Measurements from ENCODE around the gene SNX13. TPM values are rescaled to one million over a fixed set of nuclear protein-coding genes. Genes with fewer than 3 reads are reported as not detected.

The SNX13 gene, protein sequence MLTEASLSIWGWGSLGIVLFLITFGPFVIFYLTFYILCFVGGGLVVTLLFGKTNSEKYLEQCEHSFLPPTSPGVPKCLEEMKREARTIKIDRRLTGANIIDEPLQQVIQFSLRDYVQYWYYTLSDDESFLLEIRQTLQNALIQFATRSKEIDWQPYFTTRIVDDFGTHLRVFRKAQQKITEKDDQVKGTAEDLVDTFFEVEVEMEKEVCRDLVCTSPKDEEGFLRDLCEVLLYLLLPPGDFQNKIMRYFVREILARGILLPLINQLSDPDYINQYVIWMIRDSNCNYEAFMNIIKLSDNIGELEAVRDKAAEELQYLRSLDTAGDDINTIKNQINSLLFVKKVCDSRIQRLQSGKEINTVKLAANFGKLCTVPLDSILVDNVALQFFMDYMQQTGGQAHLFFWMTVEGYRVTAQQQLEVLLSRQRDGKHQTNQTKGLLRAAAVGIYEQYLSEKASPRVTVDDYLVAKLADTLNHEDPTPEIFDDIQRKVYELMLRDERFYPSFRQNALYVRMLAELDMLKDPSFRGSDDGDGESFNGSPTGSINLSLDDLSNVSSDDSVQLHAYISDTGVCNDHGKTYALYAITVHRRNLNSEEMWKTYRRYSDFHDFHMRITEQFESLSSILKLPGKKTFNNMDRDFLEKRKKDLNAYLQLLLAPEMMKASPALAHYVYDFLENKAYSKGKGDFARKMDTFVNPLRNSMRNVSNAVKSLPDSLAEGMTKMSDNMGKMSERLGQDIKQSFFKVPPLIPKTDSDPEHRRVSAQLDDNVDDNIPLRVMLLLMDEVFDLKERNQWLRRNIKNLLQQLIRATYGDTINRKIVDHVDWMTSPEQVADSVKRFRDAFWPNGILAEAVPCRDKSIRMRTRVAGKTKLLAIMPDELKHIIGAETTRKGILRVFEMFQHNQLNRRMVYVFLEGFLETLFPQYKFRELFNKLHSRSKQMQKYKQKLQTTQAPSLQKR
- 32.1 TPM for total RNA-seq

DNA sequence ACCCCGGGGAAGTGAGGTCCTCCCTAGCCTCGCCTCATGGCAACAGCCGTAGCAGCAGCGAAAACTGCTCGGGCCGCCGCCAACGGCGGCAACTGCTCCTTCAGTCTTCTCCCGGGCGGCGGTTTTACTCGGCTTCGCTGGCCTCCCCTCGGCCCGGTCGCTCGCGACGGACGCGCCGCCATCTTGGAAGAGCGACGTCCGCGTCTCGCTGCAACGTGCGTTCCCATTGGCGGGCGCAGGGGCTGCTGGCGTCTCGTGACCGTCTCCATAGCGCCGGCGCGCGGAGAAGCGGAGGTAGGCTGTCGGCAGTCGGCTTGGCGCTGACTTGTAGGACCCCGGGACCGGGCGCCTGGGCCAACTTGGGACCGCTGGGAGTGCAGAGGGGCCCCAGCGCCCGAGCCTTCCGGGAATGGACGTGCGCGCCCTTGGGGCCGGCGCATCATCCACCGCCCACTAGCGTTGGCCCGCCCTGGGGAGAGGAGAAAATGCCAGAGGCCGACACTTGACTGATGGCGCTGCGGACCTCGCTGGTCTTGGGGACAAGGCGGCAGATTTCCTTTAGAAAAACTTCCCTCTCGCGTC, at the start of gene SNX13:
SNX13 (minus strand) TSS at position 193 of the 582 bp plus-strand sequence. CDS start 199 bp downstream, outside the sequence.
- ATAC-seq: peak; percentile 97

DNA sequence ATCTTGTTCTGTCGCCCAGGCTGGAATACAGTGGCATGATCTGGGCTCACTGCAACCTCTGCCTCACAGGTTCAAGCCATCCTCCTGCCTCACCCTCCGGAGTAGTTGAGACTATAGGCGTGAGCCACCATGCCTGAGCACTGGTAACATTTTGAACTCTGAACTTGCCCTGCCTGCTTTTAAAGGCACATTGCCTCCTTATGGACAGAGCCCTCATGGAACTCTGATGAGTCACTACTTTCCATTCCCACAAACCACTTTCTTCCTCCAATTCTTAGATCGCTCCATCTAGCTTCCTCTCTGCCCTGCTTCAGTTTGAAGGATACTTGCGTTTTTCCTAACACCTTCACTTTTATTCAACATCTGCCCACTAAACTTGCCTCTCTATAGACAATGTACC, 49.3 kb upstream of the SNX13 start:
- ATAC-seq: no peak

DNA sequence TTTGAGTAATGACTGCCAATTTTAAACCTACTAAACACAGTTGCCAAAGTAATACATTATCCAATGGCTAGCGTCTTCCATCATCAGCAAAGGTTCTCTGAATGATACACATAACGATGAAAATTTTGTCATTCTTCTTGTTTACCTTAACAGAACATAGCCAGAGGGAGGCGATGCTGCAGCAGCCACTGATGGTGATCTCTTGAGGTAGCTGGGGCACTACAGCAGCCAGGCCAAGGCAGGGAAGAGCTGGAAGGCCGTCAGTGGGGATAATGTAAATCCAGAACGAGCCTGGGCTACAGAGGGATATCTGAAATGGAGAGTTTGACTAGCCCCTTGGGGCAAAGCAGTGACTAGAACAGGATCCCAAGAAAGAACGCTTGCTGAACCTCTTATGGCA, 48.6 kb upstream of the SNX13 start:
- no peak for ATAC-seq

DNA sequence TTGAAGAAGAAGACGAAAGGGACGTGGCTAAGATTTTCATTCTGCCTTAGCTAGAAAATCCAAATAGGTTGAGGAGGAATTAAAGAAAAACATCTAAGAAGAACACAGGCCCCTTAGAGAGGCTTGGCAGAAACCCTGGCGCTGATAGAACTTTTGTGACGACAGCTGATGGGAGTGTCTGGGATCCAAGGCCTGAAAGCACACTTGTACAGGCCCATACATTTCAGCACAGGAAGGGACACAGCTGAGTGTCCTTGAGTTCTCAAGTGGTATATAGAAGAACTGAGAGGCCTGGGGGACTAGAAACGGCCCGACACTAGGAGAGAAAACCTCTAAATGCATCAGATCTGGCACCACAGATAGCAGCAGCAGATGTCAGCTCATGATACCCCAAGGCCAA, 47.8 kb upstream of the SNX13 start:
- ATAC-seq: no peak

DNA sequence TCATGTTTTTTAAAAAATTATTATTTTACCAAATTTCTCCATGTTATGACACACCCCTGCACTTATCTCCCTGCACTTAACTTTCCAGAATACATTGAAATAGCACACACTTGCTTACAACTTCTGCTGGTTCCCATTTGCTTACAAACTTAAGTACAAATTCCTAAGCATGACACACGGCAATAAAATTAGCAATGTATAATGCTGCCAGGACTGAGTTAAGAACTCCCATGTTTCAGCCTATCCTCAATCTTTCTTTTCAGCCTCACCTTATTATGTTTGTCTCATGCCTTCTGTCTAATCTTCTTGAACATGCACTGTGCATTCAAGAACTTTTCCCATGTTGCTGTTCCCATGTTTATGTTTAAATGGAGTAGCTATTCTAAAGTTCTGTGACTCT, 46.6 kb upstream of the SNX13 start:
- ATAC-seq: no peak

DNA sequence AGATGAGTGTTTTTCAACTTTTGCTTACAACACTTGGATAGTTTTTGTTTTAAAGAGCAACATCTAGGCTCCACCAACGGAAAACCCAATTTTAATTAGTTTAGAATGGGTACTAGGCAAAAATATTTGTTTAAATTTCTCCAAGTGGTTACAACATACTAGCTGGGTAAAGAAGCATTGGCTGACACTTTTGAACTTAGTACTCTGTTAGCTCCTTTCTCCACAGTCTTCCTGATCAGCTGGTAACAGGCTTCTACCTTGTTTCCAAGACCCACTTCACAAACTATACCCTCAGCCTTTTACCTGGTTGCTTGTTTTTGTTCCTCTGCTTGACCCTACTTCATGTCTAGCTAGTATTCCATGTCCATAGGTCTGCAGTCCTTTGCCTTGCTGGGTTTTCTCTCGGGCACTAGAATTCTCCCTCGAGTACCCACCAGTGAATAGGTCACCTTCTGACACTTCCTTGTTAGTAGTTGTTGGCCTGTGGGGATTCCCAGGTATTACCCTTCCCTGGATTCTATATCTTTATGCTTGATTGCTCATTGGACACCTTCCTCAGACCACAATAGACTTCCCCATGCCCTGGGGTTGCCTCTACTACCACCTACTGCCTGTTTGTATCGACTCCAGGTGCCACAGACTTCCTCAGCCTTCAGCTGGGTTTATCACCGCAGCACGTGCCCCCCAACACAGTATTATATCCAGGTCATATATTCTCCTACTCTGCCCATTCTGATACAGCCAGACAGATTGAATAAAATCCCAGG, 45.4 kb upstream of the SNX13 start:
- ATAC-seq: no peak

DNA sequence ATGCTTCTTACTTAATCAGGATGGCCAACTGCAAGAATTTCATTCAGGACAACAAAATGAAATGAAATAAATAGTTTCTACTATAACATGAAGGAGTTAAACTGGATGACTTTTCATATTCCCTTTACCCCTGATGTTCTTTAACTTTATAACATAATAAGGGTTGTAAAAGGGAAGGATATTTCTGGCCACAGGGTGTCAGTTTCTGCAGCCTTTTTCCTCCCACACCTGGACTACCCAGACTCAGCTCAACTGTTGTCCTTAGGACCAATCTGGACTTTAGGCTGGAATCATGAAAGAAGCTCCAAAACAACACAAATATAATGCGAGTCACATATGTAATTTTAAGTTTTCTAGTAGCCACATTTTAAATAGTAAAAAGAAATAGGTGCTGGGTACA, 44.0 kb upstream of the SNX13 start:
- no peak for ATAC-seq

DNA sequence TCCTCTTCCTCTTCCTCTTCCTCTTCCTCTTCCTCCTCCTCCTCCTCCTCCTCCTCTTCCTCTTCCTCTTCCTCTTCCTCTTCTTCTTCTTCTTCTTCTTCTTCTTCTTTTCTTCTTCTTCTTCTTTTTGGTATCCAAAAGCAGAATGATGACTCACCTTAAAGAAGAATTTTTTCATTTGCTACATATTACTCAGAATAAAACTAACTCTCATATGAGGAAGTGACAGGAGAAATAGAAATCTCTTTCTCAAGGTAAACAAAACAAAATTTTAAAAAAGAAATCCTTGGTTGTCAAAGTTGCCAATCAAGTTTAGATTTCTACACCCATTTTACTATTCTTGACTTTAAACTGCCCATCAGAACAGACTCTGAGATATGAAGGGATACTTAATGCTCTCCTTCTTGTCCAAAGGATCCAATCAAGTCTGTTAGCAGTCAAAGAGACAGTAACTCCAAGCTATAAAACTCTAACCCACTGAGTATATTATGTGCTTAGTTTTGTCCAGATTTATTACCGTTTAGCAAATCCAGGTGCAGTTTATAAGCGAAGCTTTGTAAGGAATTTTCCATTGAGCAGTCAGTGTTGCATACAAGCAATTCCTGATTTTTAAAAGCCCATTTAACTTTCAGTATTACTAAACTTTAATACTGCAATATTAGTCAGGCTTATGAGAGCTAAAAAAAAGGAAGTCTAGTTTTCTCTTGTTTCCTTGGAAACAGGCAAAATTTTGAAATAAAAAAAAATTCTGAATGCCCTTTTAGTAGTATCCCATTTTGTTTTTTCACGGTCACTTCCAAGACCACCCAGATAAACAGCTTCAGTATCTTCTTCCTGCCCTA, 43.1 kb upstream of the SNX13 start:
- ATAC-seq: no peak

DNA sequence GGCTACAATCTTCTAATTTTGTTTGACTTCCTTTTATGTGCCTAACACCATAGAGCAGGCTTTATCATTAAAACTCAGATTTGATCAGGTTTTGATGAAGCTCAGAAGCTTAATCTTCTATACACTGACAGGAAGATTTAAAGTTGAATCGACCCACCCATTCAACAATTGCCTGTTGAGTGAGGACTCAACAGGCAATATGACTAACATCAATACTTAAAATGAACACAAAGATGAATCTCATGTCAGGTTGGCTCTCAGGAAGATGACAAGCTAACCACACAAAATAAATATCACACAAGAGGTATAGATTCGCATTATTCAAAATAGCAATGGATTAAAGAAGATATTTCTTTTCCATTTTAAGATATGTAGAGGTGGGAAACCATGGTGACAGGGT, 36.7 kb upstream of the SNX13 start:
- ATAC-seq: no peak

DNA sequence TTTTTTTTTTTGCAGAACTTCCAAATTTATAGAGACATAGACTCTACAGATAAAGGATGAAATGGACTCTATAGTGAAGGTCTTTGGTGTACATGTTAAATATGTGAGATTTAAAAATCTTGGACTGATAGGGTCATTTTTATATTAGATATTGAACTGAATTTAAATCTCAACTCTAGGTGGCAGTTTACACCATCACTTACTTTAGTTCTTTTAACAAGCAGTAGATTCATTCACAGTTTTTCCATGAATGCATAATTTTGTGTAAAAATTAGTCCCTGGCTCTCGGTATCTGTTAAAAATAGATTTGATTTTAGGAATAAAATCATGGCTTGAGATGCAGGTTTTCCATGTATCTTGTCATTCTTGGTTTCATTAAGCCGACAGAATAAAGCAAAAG, 31.1 kb upstream of the SNX13 start:
- ATAC-seq: no peak

DNA sequence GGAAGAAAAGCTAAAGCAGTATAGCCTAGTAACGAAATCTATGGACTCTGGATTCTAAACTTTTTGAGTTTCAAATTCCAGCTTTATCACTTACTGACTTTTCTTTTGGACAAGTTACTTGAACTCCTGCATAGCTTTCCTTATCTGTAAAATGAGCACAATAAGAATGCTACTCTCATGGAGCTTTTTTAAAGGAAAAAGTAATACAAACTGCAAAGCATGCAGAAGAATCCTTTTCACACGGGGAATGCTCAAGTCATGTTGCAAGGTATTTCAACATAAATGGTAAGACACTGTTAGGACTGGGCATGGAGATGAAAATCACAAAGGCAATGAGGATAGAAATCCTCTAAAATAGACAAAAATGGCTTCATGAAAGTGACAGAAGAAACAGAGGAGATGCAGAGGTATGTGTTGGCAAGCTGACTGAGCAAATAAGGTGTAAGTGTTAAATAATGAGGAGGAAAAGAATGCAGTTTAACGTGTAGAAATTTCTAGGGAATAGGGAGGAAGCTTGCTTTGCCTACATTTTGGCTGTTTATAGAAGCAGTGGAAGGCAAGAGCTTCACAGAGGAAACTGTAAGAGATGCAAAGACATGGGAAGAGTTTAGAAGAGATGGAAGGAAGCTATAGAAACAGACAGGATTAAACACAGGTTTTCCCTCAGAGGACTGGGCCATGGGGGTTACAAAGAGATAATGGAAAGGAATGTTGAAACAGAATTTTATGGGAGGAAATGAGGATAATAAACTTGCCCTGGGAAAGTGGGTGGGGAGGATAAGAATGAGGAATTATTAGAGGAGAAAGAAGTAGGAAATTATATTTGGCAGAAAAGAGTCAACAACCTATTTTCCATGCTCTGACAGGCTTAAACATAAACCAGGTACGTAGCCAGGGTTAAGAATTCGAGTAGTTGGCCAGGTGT, 28.8 kb upstream of the SNX13 start:
- no peak for ATAC-seq

DNA sequence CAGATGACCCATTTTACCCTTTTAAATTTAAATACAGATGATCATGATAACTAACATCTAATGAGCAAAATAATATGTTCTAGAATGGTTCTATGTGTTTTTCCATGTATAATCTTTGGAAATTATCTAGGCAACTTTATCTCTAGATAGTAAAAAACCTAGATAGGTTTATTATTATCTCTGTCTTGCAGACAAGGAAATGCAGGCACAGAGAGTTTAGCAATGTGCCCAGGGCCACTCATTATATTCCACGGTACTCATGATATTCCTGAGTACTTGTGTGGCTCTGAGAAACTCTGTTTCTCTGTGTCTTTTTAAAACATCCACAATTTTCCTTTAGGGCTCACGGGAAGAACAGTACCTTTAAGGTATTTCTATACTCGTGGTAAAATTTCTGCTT, 26.4 kb upstream of the SNX13 start:
- no peak for ATAC-seq

DNA sequence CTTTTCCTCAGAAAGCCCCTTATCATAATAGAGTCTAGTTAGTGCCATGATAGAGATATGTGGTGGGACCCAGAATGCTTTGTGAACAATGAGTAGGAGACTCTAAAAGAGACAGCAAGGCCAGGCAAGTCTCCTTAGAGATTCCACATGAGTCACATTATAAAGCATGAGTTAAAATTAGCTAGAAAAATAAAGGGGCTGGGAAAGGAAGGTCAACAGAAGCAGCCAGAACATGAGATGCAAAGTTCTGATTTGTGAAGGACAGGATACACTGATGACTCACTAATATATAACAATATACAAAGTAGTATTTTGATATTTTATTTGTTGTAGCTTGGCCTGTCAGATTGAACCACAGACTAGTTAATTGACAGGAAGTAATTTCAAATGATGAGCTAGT, 25.3 kb upstream of the SNX13 start:
- no peak for ATAC-seq

DNA sequence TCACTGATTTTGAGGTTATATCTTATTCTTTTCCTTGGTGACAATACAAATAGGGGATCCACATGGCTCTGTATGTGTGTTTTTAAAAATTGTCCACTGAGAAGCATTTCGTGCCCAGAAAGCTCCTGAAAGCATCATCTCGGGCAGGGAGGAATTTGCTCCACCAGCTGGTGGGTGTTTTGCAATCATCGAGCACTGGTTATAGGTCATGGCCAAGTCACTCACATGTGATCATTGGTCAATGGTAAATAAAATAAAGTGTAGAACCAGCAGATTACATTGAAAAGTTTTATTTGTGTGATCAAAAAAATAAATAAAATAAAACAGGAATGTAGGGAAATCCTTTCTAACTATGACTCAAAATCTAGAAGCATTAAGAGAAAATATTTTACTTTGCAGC, 23.0 kb upstream of the SNX13 start:
- ATAC-seq: no peak

DNA sequence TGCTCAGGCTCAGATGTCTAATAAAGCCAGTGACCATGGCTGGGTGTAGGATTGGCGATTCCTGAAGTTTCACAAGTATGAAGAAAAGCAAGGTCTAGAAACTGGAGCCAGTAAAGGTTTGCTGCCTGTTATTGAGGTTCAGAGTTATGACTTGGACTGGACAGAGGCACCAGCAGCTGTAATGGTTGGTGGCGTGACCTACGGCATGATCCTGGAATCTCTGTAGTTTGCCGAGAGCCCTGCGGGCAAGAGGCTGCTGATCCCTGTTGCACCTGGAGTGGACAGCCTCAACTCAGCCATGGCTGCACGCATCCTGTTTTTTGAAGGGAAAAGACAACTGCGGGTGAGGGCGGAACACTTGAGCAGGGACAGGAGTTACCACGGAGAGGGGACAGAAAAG, 22.4 kb upstream of the SNX13 start:
- no peak for ATAC-seq

DNA sequence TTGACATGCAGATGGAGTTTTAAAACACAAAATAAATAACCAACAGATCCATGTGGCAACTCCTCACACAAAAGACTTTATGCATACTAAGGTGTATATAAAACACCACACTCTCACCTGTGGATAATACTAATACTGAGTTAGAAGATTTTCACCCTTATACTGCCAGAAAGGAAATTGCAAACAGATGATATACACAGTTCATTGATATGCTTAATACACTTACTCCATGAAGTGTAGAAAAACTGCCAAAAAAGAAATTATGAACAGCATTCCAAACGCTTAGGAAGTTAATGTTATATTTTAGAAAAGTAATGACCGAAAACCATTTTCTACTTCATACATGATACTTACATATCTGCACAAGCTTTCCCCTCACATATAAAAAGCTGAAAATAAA, 17.6 kb upstream of the SNX13 start:
- no peak for ATAC-seq

DNA sequence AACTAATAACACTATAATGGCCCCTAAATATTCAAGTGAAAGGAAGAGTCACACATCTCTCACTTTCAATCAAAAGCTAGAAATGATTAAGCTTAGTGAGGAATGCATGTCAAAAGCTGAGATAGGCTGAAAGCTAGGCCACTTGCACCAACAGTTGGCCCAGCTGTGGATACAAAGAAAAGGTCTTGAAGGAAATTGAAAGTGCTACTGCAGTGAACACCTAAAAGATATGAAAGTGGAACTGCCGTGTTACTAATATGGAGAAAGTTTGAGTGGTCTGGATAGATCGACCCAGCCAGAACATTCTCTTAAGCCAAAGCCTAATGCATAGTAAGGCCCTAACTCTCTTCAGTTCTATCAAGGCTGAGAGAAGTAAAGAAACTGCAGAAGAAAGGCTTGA, 12.1 kb upstream of the SNX13 start:
- no peak for ATAC-seq

DNA sequence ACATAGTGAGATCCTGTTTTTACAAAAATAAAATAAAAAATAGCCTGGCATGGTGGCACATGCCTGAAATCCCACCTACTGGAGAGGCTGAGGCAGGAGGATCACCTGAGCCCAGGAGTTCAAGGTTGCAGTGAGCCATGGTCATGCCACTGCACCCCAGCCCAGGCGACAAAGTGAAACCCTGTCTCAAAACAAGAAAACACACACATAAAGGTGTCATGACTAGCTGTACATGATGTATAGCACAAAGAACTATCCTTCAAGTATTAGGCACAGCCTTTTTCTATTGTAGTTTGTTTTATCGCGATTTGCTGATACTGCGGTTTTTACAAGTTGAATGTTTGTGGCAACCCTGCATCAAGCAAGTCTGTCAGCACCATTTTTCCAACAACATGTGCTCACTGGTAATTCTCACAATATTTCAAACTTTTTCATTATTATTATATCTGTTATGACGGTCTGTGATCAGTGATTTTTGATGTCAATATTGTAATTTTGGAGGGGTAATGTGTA, 11.5 kb upstream of the SNX13 start:
- no peak for ATAC-seq

DNA sequence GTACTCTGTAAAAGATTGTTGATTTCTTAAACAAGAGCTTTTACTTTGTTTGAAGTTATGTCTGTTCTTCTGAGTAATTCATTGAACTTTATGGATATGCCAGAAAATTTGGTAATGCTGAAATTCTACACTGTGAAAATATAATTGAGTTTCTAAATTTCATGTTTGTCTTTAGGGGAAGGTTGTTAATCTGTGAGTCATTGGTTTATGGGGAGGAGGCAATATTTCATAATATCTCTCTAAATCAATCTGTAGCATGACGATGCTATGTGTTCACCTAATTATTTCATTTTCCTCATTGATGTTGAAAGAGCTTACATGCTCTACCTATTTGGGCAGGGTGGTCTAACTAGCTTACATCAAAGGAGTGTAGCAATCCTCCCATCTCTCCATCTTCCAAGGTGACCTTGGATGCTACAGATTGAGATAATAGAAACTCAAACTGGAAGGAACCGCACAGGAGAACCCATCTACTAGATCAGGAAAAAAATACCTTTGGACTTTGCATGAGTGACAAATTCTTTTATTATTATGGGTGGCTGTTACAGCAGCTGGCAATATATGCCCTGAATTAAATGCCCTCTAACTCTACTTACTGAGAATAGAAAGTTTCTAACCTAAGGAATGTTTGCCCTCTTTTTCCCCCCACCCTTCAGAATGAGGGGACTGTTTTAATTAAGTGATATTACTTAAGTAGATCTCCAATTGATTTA, 8.4 kb upstream of the SNX13 start:
- peak; percentile 33 for ATAC-seq

DNA sequence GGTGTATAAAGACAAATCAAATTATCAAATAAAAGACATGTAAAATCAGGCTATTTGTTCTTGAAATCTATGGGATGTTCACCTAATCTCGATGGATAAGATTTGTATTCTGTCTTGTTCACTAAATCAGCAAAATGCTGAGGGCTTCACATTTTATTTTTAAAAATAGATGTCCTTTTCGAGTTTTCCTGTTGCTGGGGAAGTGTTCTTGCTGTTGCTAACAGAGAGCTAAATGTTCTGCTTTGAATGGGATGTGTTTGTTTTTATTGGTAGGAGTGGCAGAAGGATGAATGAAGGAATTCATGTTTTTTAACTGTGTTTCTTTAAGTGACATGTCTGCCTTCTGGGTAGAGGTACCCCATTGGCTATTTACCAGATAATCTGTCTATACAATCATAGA, 7.3 kb upstream of the SNX13 start:
- ATAC-seq: no peak
